ENCODE results near the gene CDK14. TPM values are rescaled to one million over a fixed set of nuclear protein-coding genes. Genes with fewer than 3 reads are reported as not detected.

The CDK14 gene
- polyA plus RNA-seq, 3 donors: 28.6 to 35.1 (median 33.7) TPM

GRCh38 chr7:91041141-91041540, 445.0 kb downstream of the CDK14 start:
- DNase-seq (ENCODE audit: extremely low read depth in 1 of 11, low read depth in 9 of 11, low spot score in 4 of 11): no peak

GRCh38 chr7:91041901-91042484, 445.9 kb downstream of the CDK14 start:
- no peak for DNase-seq (ENCODE audit: extremely low read depth in 1 of 11, low read depth in 9 of 11, low spot score in 4 of 11)

GRCh38 chr7:91043186-91043585, 447.1 kb downstream of the CDK14 start:
- DNase-seq (ENCODE audit: extremely low read depth in 1 of 11, low read depth in 9 of 11, low spot score in 4 of 11): no peak

- DNase-seq (ENCODE audit: extremely low read depth in 1 of 11, low read depth in 9 of 11, low spot score in 4 of 11): no peak
These were observed 448.0 kb downstream of the CDK14 start for GRCh38 chr7:91043924-91044645.

- DNase-seq (ENCODE audit: extremely low read depth in 1 of 11, low read depth in 9 of 11, low spot score in 4 of 11): no peak
These were observed 449.5 kb downstream of the CDK14 start for GRCh38 chr7:91045606-91046005.

GRCh38 chr7:91046322-91047089, 450.4 kb downstream of the CDK14 start:
- DNase-seq (ENCODE audit: extremely low read depth in 1 of 11, low read depth in 9 of 11, low spot score in 4 of 11): no peak

GRCh38 chr7:91047636-91048035, 451.5 kb downstream of the CDK14 start:
- DNase-seq (ENCODE audit: extremely low read depth in 1 of 11, low read depth in 9 of 11, low spot score in 4 of 11): no peak

GRCh38 chr7:91050677-91051076, 454.6 kb downstream of the CDK14 start:
- DNase-seq (ENCODE audit: extremely low read depth in 1 of 11, low read depth in 9 of 11, low spot score in 4 of 11): no peak

GRCh38 chr7:91051966-91052365, 455.8 kb downstream of the CDK14 start:
- no peak for DNase-seq (ENCODE audit: extremely low read depth in 1 of 11, low read depth in 9 of 11, low spot score in 4 of 11)

- no peak for DNase-seq (ENCODE audit: extremely low read depth in 1 of 11, low read depth in 9 of 11, low spot score in 4 of 11)
These were observed 458.3 kb downstream of the CDK14 start for GRCh38 chr7:91054374-91054773.

GRCh38 chr7:91055219-91055618, 459.1 kb downstream of the CDK14 start:
- no peak for DNase-seq (ENCODE audit: extremely low read depth in 1 of 11, low read depth in 9 of 11, low spot score in 4 of 11)

- DNase-seq (ENCODE audit: extremely low read depth in 1 of 11, low read depth in 9 of 11, low spot score in 4 of 11): no peak
These were observed 466.6 kb downstream of the CDK14 start for GRCh38 chr7:91062713-91063112.

- DNase-seq (ENCODE audit: extremely low read depth in 1 of 11, low read depth in 9 of 11, low spot score in 4 of 11): no peak
These were observed 467.9 kb downstream of the CDK14 start for GRCh38 chr7:91064052-91064451.

GRCh38 chr7:91064938-91065337, 468.8 kb downstream of the CDK14 start:
- no peak for DNase-seq (ENCODE audit: extremely low read depth in 1 of 11, low read depth in 9 of 11, low spot score in 4 of 11)

- DNase-seq (ENCODE audit: extremely low read depth in 1 of 11, low read depth in 9 of 11, low spot score in 4 of 11): no peak
These were observed 470.5 kb downstream of the CDK14 start for GRCh38 chr7:91066627-91067026.

- no peak for DNase-seq (ENCODE audit: extremely low read depth in 1 of 11, low read depth in 9 of 11, low spot score in 4 of 11)
These were observed 471.1 kb downstream of the CDK14 start for GRCh38 chr7:91067242-91067641.

- no peak for DNase-seq (ENCODE audit: extremely low read depth in 1 of 11, low read depth in 9 of 11, low spot score in 4 of 11)
These were observed 472.1 kb downstream of the CDK14 start for GRCh38 chr7:91068136-91068795.

- no peak for DNase-seq (ENCODE audit: extremely low read depth in 1 of 11, low read depth in 9 of 11, low spot score in 4 of 11)
These were observed 473.0 kb downstream of the CDK14 start for GRCh38 chr7:91069146-91069545.

GRCh38 chr7:91079487-91079886, 483.4 kb downstream of the CDK14 start:
- DNase-seq (ENCODE audit: extremely low read depth in 1 of 11, low read depth in 9 of 11, low spot score in 4 of 11): no peak

- DNase-seq (ENCODE audit: extremely low read depth in 1 of 11, low read depth in 9 of 11, low spot score in 4 of 11): no peak
These were observed 484.2 kb downstream of the CDK14 start for GRCh38 chr7:91080351-91080750.
